Measurements from ENCODE around the gene TPH1. TPM values are rescaled to one million over a fixed set of nuclear protein-coding genes. Genes with fewer than 3 reads are reported as not detected.

TPH1 gene
- total RNA-seq, 1 donor = under 0.01 TPM

DNA sequence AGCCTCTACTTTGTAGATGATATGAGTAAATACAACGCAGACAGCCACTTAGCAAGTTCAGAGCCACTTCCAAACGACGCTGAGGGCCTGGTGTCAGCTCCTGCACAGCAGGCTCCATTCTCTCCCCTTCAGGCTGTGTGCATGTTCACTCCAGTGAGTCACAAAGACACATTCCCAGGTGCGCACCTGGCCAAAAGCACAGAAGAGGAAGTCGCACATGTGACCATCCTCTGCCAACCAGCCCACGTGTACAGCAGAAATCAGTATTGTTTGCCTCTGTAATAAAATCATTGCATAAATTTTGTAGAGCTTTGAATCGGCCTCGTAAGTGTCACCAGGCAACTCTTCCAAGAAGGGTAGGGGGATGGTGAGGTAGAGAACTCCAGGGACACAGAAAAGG is 19.5 kb upstream of the TPH1 start:
- Histone ChIP-seq H3K36me3 (ENCODE audit: insufficient read depth, low read length) (no peaks in the 10 kb centered on the region), H2AFZ (ENCODE audit: low read length) (no peak overlapping the region), H3K27ac (ENCODE audit: low read depth, low read length) (no peak overlapping the region), H3K79me2 (ENCODE audit: insufficient read depth, low read length) (no peaks in the 10 kb centered on the region), H3K4me1 (ENCODE audit: insufficient read depth, low read length) (no peaks in the 10 kb centered on the region), H3K9me3 (ENCODE audit: low read depth, low read length) (no peaks in the 10 kb centered on the region), H3K4me2 (ENCODE audit: insufficient read depth, low read length) (no peak overlapping the region), H3K27me3 (ENCODE audit: insufficient read depth, low read length) (no peaks in the 10 kb centered on the region), H4K20me1 (ENCODE audit: insufficient read depth, low read length) (no peaks in the 10 kb centered on the region), H3K4me3 (ENCODE audit: insufficient read depth, low read length) (no peak overlapping the region)
- no peak for DNase-seq (ENCODE audit: insufficient read length, low spot score, missing footprints)
- TF ChIP-seq, protein P1, sequence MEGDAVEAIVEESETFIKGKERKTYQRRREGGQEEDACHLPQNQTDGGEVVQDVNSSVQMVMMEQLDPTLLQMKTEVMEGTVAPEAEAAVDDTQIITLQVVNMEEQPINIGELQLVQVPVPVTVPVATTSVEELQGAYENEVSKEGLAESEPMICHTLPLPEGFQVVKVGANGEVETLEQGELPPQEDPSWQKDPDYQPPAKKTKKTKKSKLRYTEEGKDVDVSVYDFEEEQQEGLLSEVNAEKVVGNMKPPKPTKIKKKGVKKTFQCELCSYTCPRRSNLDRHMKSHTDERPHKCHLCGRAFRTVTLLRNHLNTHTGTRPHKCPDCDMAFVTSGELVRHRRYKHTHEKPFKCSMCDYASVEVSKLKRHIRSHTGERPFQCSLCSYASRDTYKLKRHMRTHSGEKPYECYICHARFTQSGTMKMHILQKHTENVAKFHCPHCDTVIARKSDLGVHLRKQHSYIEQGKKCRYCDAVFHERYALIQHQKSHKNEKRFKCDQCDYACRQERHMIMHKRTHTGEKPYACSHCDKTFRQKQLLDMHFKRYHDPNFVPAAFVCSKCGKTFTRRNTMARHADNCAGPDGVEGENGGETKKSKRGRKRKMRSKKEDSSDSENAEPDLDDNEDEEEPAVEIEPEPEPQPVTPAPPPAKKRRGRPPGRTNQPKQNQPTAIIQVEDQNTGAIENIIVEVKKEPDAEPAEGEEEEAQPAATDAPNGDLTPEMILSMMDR (IDR thresholded peaks at IDR 0.05; ENCODE audit: extremely low read depth, low read depth, low read length) = no peak

GRCh38 chr11:18064450-18065054 is 18.5 kb upstream of the TPH1 start:
- TF ChIP-seq, protein P1 (IDR thresholded peaks at IDR 0.05; ENCODE audit: extremely low read depth, low read depth, low read length) = no peak
- Histone ChIP-seq H3K9me3 (ENCODE audit: low read depth, low read length) (no peaks in the 10 kb centered on the region), H3K27ac (ENCODE audit: low read depth, low read length) (no peak overlapping the region), H3K4me3 (ENCODE audit: insufficient read depth, low read length) (no peak overlapping the region), H4K20me1 (ENCODE audit: insufficient read depth, low read length) (no peaks in the 10 kb centered on the region), H3K27me3 (ENCODE audit: insufficient read depth, low read length) (no peaks in the 10 kb centered on the region), H3K36me3 (ENCODE audit: insufficient read depth, low read length) (no peaks in the 10 kb centered on the region), H2AFZ (ENCODE audit: low read length) (no peak overlapping the region), H3K79me2 (ENCODE audit: insufficient read depth, low read length) (no peaks in the 10 kb centered on the region), H3K4me1 (ENCODE audit: insufficient read depth, low read length) (no peaks in the 10 kb centered on the region), H3K4me2 (ENCODE audit: insufficient read depth, low read length) (no peak overlapping the region)
- no peak for DNase-seq (ENCODE audit: insufficient read length, low spot score, missing footprints)

DNA sequence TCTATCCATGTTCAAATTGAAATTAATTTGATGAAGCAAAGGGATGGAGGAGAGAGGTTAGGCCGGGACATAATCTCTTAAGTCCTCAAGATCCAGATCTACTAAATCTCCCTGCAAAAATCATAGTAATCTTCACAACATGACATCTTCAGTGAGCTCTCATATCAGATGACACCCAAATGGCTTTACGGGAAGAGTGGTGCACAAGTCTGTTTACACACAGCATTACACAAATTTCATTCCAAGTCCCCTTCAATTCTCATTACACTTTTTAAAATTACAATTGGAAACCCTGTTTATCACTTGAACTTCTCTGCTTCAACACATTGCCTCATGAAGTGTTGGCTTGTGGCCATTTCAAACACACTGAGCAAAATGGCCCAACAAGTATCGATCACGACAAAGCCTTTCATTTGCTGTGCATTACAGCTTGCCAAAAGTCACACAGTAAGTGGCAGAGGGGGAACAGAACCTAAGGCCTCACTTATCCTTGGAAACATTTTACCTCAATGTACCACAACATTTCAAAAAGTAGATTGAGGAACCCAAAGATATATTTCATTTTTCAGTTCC is 17.9 kb upstream of the TPH1 start:
- TF ChIP-seq, protein P1 (IDR thresholded peaks at IDR 0.05; ENCODE audit: extremely low read depth, low read depth, low read length) = no peak
- no peak for DNase-seq (ENCODE audit: insufficient read length, low spot score, missing footprints)
- Histone ChIP-seq H2AFZ (ENCODE audit: low read length) (no peak overlapping the region), H3K36me3 (ENCODE audit: insufficient read depth, low read length) (no peaks in the 10 kb centered on the region), H3K79me2 (ENCODE audit: insufficient read depth, low read length) (no peaks in the 10 kb centered on the region), H3K9me3 (ENCODE audit: low read depth, low read length) (no peaks in the 10 kb centered on the region), H3K27ac (ENCODE audit: low read depth, low read length) (no peak overlapping the region), H3K4me3 (ENCODE audit: insufficient read depth, low read length) (no peak overlapping the region), H3K27me3 (ENCODE audit: insufficient read depth, low read length) (no peaks in the 10 kb centered on the region), H4K20me1 (ENCODE audit: insufficient read depth, low read length) (no peaks in the 10 kb centered on the region), H3K4me1 (ENCODE audit: insufficient read depth, low read length) (no peaks in the 10 kb centered on the region), H3K4me2 (ENCODE audit: insufficient read depth, low read length) (no peak overlapping the region)

GRCh38 chr11:18063125-18063524 is 17.1 kb upstream of the TPH1 start:
- H3K9me3 ChIP-seq (ENCODE audit: low read depth, low read length) = no peaks in the 10 kb centered on the region
- no peaks in the 10 kb centered on the region for H3K4me1 ChIP-seq (ENCODE audit: insufficient read depth, low read length)
- no peak overlapping the region for H3K27ac ChIP-seq (ENCODE audit: low read depth, low read length)
- DNase-seq (ENCODE audit: insufficient read length, low spot score, missing footprints) = no peak
- TF ChIP-seq, protein P1 (IDR thresholded peaks at IDR 0.05; ENCODE audit: extremely low read depth, low read depth, low read length) = no peak
- no peak overlapping the region for H3K4me2 ChIP-seq (ENCODE audit: insufficient read depth, low read length)
- no peak overlapping the region for H3K4me3 ChIP-seq (ENCODE audit: insufficient read depth, low read length)
- no peaks in the 10 kb centered on the region for H4K20me1 ChIP-seq (ENCODE audit: insufficient read depth, low read length)
- H3K27me3 ChIP-seq (ENCODE audit: insufficient read depth, low read length) = no peaks in the 10 kb centered on the region
- no peaks in the 10 kb centered on the region for H3K79me2 ChIP-seq (ENCODE audit: insufficient read depth, low read length)
- H3K36me3 ChIP-seq (ENCODE audit: insufficient read depth, low read length) = no peaks in the 10 kb centered on the region
- no peak overlapping the region for H2AFZ ChIP-seq (ENCODE audit: low read length)
